Measurements from ENCODE around the gene CALR3. TPM values are rescaled to one million over a fixed set of nuclear protein-coding genes. Genes with fewer than 3 reads are reported as not detected.

The CALR3 gene
- polyA plus RNA-seq, 1 donor from 2014 or later, result not detected

- no peaks in the 10 kb centered on the region for H3K9me2 ChIP-seq (ENCODE audit: insufficient read depth, low read length)
- no peaks in the 10 kb centered on the region for H3K27me3 ChIP-seq (ENCODE audit: insufficient read depth, low read depth, low read length)
- H3K79me2 ChIP-seq (replicated peaks; ENCODE audit: insufficient read depth, low read length), result no peaks in the 10 kb centered on the region
- no peak overlapping the region for H3K27ac ChIP-seq (ENCODE audit: low read length)
- TF ChIP-seq REST (IDR thresholded peaks at IDR 0.05; ENCODE audit: borderline replicate concordance) (no peak), SMC3 (conservative IDR thresholded peaks at IDR 0.05; ENCODE audit: poor library complexity) (no peak), RAD21 (conservative IDR thresholded peaks at IDR 0.05) (no peak), MXI1 (conservative IDR thresholded peaks at IDR 0.05; ENCODE audit: poor library complexity, severe bottlenecking) (no peak), EZH2 (IDR thresholded peaks at IDR 0.05; ENCODE audit: borderline replicate concordance, insufficient read depth, low read length, poor library complexity, severe bottlenecking) (no peak), EP300 (conservative IDR thresholded peaks at IDR 0.05; ENCODE audit: poor library complexity, severe bottlenecking) (no peak)
- no peak overlapping the region for H3K9ac ChIP-seq (ENCODE audit: low read length)
- H4K20me1 ChIP-seq (ENCODE audit: insufficient read depth), result no peaks in the 10 kb centered on the region
- no peak overlapping the region for H3K4me2 ChIP-seq (ENCODE audit: low read length)
- H3F3A ChIP-seq (ENCODE audit: insufficient read depth, low read length, poor library complexity, severe bottlenecking), result no peaks in the 10 kb centered on the region
- no peaks in the 10 kb centered on the region for H3K9me3 ChIP-seq (ENCODE audit: low read length)
- no peaks in the 10 kb centered on the region for H3K36me3 ChIP-seq (ENCODE audit: insufficient read depth, low read length)
- H2AFZ ChIP-seq (ENCODE audit: low read depth, low read length), result no peak overlapping the region
- no peak overlapping the region for H3K4me3 ChIP-seq (ENCODE audit: low read length)
Observed at GRCh38 chr19:16522559-16523377, 26.8 kb upstream of the CALR3 start.

- TF ChIP-seq MXI1 (conservative IDR thresholded peaks at IDR 0.05; ENCODE audit: poor library complexity, severe bottlenecking) (no peak), REST (IDR thresholded peaks at IDR 0.05; ENCODE audit: borderline replicate concordance) (no peak), SMC3 (conservative IDR thresholded peaks at IDR 0.05; ENCODE audit: poor library complexity) (no peak), CTCF (IDR thresholded peaks at IDR 0.05; ENCODE audit: poor library complexity, severe bottlenecking) (no peak), POLR2AphosphoS5 (IDR thresholded peaks at IDR 0.05) (no peak), RAD21 (conservative IDR thresholded peaks at IDR 0.05) (no peak), EP300 (conservative IDR thresholded peaks at IDR 0.05; ENCODE audit: poor library complexity, severe bottlenecking) (no peak), EZH2 (IDR thresholded peaks at IDR 0.05; ENCODE audit: borderline replicate concordance, insufficient read depth, low read length, poor library complexity, severe bottlenecking) (no peak), TAF1 (IDR thresholded peaks at IDR 0.05; ENCODE audit: low read depth) (no peak)
- Histone ChIP-seq H3K27ac (ENCODE audit: low read length) (no peak overlapping the region), H4K20me1 (ENCODE audit: insufficient read depth) (no peaks in the 10 kb centered on the region), H3K9me2 (ENCODE audit: insufficient read depth, low read length) (no peaks in the 10 kb centered on the region), H3K27me3 (ENCODE audit: insufficient read depth, low read depth, low read length) (no peaks in the 10 kb centered on the region), H3K9ac (ENCODE audit: low read length) (no peak overlapping the region), H2AFZ (ENCODE audit: low read depth, low read length) (no peak overlapping the region), H3K79me2 (replicated peaks; ENCODE audit: insufficient read depth, low read length) (no peaks in the 10 kb centered on the region), H3K36me3 (ENCODE audit: insufficient read depth, low read length) (no peaks in the 10 kb centered on the region), H3K4me2 (ENCODE audit: low read length) (no peak overlapping the region), H3K4me3 (ENCODE audit: low read length) (no peak overlapping the region), H3F3A (ENCODE audit: insufficient read depth, low read length, poor library complexity, severe bottlenecking) (no peaks in the 10 kb centered on the region), H3K9me3 (ENCODE audit: low read length) (no peaks in the 10 kb centered on the region)
Observed at GRCh38 chr19:16521715-16522289, 25.8 kb upstream of the CALR3 start.

Data from neural cell (in vitro differentiated cells).